SIG-M5 treated with dmso at 0.1 percent for 504 hours (cell line): ENCODE measurements around the gene PHLDB2.

ENCODE experiments used
- DNase-seq: peaks from one replicate; lab custom pipeline; 2025; ENCODE audit not compliant: unreplicated experiment; lab: John Stamatoyannopoulos, UW

PHLDB2 gene

GRCh38 chr3:111956995-111957734 is 98.1 kb downstream of the PHLDB2 start:
- DNase-seq: no peak

DNA sequence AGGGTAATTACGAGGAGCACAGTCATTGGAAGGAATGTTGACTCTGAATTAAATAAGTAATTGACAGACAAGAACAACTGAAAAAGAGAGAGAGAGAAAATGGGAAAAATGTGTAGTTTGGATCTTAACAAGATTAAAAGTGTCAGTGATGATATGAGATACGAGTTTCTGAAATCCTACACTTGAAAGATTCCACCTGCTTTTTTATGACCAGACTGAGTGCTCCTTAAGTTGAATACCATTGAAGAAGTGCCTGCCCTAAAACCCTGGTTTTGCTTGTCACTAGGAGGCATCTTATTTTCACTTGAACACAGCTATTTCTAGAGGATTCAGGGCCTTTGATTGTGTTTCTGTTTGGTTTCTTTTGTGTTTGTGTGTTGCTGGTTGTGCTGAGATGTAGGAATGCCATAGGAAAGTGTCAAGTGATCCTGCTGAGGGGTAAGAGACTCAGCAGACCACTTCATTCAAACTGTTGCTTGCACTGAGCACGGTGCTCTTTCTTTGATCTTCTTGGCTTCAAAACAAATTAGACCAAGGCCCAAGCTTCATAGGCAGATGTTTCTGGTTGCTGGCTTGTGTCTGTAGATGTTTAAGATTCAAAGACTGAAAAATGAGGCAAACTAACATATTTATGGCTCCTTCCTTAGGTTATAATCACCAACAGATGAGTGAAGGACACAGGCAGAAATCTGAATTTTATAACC is 102.5 kb downstream of the PHLDB2 start:
- no peak for DNase-seq

DNA sequence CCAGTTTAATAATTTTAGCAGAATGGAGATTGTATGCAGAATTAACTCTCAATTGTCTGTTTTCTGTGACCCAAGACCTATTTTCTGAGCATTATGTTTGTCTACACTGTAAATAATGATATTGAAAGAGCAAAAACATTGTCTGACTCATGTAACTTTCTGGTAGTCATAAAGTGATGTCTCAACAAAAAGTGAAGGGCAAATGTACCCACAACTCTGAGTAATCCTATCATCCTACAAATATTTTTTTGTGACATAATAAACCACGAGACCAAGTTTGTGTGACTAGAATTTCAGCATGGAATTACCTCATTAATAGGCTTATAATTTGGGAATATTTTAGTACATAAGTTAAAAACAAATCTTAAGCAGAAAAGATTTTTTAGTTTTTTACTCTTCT is 104.4 kb downstream of the PHLDB2 start:
- DNase-seq: no peak

- DNase-seq: no peak
Observed at GRCh38 chr3:111965484-111965883, 106.4 kb downstream of the PHLDB2 start.

DNA sequence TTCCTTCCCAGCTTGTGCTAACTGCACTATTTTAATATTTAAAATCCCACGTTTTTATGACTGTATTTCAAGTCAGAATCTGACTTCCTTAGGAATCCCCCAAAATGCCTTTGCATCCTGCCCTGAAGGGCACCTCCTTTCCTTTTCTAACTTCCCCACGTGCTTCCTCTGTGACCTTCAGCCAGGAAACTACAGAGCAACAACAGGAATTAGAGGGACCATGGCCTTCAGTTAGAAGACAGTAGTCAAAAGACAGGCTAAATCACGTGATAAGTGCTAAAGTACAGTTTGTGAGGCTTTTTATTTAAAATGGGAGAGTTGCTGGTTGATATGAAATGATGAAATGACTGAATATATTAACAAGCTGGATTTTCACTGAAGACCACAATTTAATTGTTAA is 108.0 kb downstream of the PHLDB2 start:
- DNase-seq: no peak

DNA sequence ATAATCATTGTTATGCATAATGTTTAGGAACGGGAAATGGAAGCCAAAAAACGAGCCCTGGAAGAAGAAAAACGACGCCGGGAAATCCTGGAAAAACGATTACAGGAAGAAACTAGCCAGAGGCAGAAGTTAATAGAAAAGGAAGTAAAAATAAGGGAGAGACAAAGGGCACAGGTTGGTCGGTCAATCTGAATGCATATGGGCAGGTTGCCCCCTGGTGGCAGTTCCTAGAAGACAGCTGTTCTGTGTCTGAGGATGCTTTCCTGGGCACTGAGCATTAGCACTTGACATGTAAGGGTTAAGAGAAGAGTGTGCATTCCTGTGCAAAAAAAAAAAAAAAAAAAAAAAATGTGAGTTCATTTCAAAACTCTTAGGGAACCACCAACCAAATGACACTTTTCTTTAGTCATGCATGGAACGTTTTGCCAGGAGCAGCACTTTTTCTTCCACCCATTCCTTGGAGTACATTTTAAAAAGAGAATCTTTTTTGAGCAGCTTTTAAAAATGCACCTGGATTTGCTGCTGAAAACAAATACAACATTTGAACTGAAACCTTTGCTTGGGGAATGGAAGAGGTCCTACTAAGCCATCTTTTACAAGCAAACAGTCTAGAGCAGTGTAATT is 108.7 kb downstream of the PHLDB2 start:
- DNase-seq: peak; percentile 83

DNA sequence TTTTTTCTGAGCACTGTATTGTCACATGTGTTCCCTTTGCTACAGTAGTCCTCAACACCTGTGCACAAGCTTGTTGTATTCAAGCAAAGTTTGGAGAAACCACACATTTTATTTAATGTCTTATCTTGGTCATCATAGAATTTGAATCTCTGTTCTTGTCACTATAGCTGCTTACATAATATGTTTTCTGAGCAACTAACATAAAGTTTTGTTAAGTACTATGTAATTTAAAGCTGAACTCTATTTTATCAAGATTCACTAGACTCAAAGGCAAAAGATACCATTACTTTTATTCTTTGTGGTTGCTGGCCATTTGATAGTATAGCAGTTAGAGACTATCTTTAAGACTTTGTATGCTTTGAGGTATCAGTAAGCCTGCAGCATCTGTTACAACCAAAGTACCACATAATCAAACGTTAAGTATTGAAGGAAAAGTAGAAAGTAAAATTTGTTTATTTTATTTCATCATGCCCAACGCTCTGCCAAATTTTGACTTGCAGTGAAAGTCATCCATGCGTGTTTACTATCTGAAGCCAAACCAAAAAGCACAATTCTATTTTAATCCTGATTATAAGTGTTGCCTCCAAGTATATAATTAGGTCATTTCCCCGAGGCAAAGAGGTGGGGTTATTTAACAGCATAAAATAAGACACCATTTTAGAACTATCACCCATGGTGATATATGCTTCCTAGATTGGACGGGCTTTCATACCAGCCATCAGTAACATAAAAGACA is 109.4 kb downstream of the PHLDB2 start:
- no peak for DNase-seq

- no peak for DNase-seq
Observed at GRCh38 chr3:111970376-111970775, 111.3 kb downstream of the PHLDB2 start.

- DNase-seq: no peak
Observed at GRCh38 chr3:111971533-111972130, 112.6 kb downstream of the PHLDB2 start.

- no peak for DNase-seq
Observed at GRCh38 chr3:111972891-111973290, 113.8 kb downstream of the PHLDB2 start.

DNA sequence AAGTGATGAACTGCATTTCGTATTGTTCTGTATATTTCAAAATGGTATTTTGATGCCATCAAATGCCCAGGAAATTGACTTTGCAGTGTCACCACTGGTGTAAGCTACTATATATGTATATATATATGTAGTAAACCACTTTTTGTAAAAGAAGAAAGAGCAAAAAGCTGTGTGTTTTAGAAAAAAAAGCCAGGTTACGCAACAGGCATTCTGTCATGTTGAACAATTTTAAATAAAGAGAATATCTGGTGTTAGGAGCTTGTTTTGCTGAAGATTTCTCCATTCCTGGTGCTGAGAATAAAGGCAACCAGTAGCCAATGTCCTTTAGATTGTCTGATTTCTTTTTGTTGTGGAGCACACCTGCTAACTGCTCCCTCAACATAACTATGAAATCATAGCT is 116.1 kb downstream of the PHLDB2 start:
- no peak for DNase-seq

GRCh38 chr3:111976254-111976653 is 117.2 kb downstream of the PHLDB2 start:
- no peak for DNase-seq

GRCh38 chr3:111978583-111979433 is 119.7 kb downstream of the PHLDB2 start, which contains the start of gene ABHD10:
ABHD10 (plus strand) TSS chr3:111979026; CDS start chr3:111979062, 36 bp downstream.
- peak; percentile 95 for DNase-seq

DNA sequence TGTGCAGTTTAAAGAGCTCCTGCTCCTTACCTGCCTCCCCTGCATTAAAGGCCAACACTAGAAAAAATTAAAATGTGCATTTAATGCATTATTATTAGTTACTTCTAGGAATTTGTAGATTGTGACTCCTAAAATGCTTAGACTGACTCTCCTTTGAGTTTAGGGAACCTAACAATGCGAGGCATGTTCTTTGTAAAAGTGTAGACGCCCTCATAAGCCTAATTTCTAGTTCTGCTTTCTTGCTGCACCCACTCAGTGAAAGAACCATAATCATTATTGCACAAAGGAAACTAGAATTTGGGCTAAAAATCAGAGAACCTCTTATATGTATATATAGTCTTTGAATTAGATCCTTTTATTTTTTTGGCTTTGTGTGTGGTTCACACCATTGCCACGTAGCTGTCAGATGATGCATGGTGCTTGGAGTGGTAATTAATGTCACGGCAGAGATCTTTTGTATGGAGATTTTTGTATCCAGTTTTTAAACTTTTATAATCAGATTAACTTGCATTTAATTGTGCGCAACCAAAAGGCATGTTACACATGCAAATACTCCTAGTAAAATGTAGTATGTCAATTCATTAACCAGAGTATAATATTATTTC is 120.5 kb downstream of the PHLDB2 start:
- peak; percentile 85 for DNase-seq

- no peak for DNase-seq
Observed at GRCh38 chr3:111980716-111981456, 121.8 kb downstream of the PHLDB2 start.

GRCh38 chr3:111981457-111981763 is 122.3 kb downstream of the PHLDB2 start:
- no peak for DNase-seq

GRCh38 chr3:111984636-111985298 is 125.7 kb downstream of the PHLDB2 start:
- DNase-seq: no peak

GRCh38 chr3:111986800-111987199 is 127.7 kb downstream of the PHLDB2 start:
- DNase-seq: no peak
